ENCODE data around the gene CTSA. TPM values are rescaled to one million over a fixed set of nuclear protein-coding genes. Genes with fewer than 3 reads are reported as not detected.

Gene CTSA
- total RNA-seq, 1 experiment from 2014 or later: 109 TPM

DNA sequence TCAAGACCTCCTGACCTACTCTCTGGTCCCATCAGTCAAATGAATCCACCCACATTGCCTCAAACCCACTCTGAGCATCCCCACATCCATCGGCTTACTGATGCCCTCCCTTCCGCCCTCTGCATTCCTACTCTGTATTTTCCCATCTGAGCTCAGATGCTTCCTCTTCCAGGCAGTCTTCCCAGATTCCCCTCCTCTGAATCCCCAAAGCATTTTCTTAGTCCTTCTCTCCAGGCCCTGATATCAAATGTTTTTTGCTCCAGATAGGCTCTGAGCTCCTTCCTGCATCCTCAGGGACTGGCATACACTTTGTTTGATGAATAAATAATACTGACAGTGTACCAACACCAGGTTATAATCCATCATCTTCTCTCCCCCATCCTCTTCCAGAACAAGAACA is 16.9 kb downstream of the CTSA start:
- Histone ChIP-seq H4K20me1 (ENCODE audit: insufficient read depth) (no peaks in the 10 kb centered on the region), H3K27ac (ENCODE audit: low read depth, low read length) (no peak overlapping the region), H3K27me3 (ENCODE audit: insufficient read depth, low read length) (no peaks in the 10 kb centered on the region), H3K4me2 (ENCODE audit: low read length) (no peak overlapping the region), H3K4me3 (replicated peaks in 1 of 2; ENCODE audit: low read depth in 1 of 2, low read length in 2 of 2) (no peak overlapping the region), H3K9ac (ENCODE audit: low read length) (no peak overlapping the region), H3K4me1 (ENCODE audit: control insufficient read depth in 1 of 2, insufficient read depth in 2 of 2, low read length in 2 of 2) (peaks cover 5 to 33% of the 10 kb centered on the region in 2 experiments), H2AFZ (ENCODE audit: low read depth, low read length, poor library complexity, severe bottlenecking) (no peak overlapping the region), H3K36me3 (ENCODE audit: control insufficient read depth in 1 of 2, insufficient read depth in 2 of 2, low read length in 2 of 2) (no peaks in the 10 kb centered on the region), H3K79me2 (ENCODE audit: insufficient read depth, low read length) (no peaks in the 10 kb centered on the region), H3K9me3 (ENCODE audit: control insufficient read depth in 1 of 2, insufficient read depth in 1 of 2, low read depth in 1 of 2, low read length in 2 of 2) (no peaks in the 10 kb centered on the region), H3K9me2 (ENCODE audit: insufficient read depth) (no peaks in the 10 kb centered on the region)
- intact Hi-C loops (cut with micrococcal nuclease): no loop called here
- ATAC-seq (no peak), DNase-seq (ENCODE audit: low read depth, low spot score) (no peak)
- ChIA-PET POLR2A (no interaction called here), CTCF (no interaction called here), RAD21 (ENCODE audit: low non-redundant PET in 1 of 2, low total read pairs in 2 of 2, uncharacterized antibody in 2 of 2, unreplicated experiment in 2 of 2) (no interaction called here)
- TF ChIP-seq, protein P1, sequence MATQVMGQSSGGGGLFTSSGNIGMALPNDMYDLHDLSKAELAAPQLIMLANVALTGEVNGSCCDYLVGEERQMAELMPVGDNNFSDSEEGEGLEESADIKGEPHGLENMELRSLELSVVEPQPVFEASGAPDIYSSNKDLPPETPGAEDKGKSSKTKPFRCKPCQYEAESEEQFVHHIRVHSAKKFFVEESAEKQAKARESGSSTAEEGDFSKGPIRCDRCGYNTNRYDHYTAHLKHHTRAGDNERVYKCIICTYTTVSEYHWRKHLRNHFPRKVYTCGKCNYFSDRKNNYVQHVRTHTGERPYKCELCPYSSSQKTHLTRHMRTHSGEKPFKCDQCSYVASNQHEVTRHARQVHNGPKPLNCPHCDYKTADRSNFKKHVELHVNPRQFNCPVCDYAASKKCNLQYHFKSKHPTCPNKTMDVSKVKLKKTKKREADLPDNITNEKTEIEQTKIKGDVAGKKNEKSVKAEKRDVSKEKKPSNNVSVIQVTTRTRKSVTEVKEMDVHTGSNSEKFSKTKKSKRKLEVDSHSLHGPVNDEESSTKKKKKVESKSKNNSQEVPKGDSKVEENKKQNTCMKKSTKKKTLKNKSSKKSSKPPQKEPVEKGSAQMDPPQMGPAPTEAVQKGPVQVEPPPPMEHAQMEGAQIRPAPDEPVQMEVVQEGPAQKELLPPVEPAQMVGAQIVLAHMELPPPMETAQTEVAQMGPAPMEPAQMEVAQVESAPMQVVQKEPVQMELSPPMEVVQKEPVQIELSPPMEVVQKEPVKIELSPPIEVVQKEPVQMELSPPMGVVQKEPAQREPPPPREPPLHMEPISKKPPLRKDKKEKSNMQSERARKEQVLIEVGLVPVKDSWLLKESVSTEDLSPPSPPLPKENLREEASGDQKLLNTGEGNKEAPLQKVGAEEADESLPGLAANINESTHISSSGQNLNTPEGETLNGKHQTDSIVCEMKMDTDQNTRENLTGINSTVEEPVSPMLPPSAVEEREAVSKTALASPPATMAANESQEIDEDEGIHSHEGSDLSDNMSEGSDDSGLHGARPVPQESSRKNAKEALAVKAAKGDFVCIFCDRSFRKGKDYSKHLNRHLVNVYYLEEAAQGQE (IDR thresholded peaks at IDR 0.05; ENCODE audit: low read depth): no peak
- TF ChIP-seq RAD21 (IDR thresholded peaks at IDR 0.05; ENCODE audit: low read depth): no peak
- TF ChIP-seq ZNF274 (IDR thresholded peaks at IDR 0.05; ENCODE audit: low read depth, low read length): no peak
- no peak for TF ChIP-seq JUND (IDR thresholded peaks at IDR 0.05)
- no peak for TF ChIP-seq CBX3 (IDR thresholded peaks at IDR 0.05; ENCODE audit: low read depth)
- TF ChIP-seq, protein P2, sequence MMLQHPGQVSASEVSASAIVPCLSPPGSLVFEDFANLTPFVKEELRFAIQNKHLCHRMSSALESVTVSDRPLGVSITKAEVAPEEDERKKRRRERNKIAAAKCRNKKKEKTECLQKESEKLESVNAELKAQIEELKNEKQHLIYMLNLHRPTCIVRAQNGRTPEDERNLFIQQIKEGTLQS (IDR thresholded peaks at IDR 0.05): no peak
- TF ChIP-seq, protein P3, sequence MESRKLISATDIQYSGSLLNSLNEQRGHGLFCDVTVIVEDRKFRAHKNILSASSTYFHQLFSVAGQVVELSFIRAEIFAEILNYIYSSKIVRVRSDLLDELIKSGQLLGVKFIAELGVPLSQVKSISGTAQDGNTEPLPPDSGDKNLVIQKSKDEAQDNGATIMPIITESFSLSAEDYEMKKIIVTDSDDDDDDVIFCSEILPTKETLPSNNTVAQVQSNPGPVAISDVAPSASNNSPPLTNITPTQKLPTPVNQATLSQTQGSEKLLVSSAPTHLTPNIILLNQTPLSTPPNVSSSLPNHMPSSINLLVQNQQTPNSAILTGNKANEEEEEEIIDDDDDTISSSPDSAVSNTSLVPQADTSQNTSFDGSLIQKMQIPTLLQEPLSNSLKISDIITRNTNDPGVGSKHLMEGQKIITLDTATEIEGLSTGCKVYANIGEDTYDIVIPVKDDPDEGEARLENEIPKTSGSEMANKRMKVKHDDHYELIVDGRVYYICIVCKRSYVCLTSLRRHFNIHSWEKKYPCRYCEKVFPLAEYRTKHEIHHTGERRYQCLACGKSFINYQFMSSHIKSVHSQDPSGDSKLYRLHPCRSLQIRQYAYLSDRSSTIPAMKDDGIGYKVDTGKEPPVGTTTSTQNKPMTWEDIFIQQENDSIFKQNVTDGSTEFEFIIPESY (IDR thresholded peaks at IDR 0.05; ENCODE audit: extremely low read depth, insufficient replicate concordance, low read length): no peak
- TF ChIP-seq, protein P4, sequence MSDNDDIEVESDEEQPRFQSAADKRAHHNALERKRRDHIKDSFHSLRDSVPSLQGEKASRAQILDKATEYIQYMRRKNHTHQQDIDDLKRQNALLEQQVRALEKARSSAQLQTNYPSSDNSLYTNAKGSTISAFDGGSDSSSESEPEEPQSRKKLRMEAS (IDR thresholded peaks at IDR 0.05): no peak
- TF ChIP-seq, protein P5, sequence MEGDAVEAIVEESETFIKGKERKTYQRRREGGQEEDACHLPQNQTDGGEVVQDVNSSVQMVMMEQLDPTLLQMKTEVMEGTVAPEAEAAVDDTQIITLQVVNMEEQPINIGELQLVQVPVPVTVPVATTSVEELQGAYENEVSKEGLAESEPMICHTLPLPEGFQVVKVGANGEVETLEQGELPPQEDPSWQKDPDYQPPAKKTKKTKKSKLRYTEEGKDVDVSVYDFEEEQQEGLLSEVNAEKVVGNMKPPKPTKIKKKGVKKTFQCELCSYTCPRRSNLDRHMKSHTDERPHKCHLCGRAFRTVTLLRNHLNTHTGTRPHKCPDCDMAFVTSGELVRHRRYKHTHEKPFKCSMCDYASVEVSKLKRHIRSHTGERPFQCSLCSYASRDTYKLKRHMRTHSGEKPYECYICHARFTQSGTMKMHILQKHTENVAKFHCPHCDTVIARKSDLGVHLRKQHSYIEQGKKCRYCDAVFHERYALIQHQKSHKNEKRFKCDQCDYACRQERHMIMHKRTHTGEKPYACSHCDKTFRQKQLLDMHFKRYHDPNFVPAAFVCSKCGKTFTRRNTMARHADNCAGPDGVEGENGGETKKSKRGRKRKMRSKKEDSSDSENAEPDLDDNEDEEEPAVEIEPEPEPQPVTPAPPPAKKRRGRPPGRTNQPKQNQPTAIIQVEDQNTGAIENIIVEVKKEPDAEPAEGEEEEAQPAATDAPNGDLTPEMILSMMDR (IDR thresholded peaks at IDR 0.05 in 2 of 3, conservative IDR thresholded peaks at IDR 0.05 in 1 of 3; ENCODE audit: borderline replicate concordance in 1 of 3, insufficient read depth in 1 of 3, low read depth in 2 of 3, low read length in 2 of 3): no peak
- TF ChIP-seq SRF (IDR thresholded peaks at IDR 0.05; ENCODE audit: low read depth): no peak
- no peak for TF ChIP-seq ZFX (IDR thresholded peaks at IDR 0.05)
- TF ChIP-seq SIN3A (IDR thresholded peaks at IDR 0.05; ENCODE audit: low read depth): no peak
- TF ChIP-seq ELF1 (IDR thresholded peaks at IDR 0.05; ENCODE audit: borderline replicate concordance, low read depth): no peak
- no peak for TF ChIP-seq EZH2 (IDR thresholded peaks at IDR 0.05)
- TF ChIP-seq CEBPB (IDR thresholded peaks at IDR 0.05; ENCODE audit: low read depth): no peak
- TF ChIP-seq POLR2A (IDR thresholded peaks at IDR 0.05; ENCODE audit: borderline replicate concordance, extremely low read depth, insufficient read depth, insufficient read length): no peak
- TF ChIP-seq SP1 (IDR thresholded peaks at IDR 0.05; ENCODE audit: low read depth): no peak
- no peak for TF ChIP-seq TCF7L2 (IDR thresholded peaks at IDR 0.05; ENCODE audit: borderline replicate concordance, extremely low read depth, insufficient read depth, insufficient read length)
- BruUV-seq (replicated peaks): no TSS peak
